HG03135 (cell line): ENCODE data around the gene HOXD8.
A peak's percentile ranks its signal among the peaks of the same experiment; 100 is the strongest.

Experiments
- ATAC-seq: cut with Tn5 transposase; IDR thresholded peaks from one replicate; pipeline ENCODE4 v1.9.1; 2021; ENCODE audit warnings: mild to moderate bottlenecking, moderate library complexity; ENCODE audit not compliant: unreplicated experiment

HOXD8 gene

DNA sequence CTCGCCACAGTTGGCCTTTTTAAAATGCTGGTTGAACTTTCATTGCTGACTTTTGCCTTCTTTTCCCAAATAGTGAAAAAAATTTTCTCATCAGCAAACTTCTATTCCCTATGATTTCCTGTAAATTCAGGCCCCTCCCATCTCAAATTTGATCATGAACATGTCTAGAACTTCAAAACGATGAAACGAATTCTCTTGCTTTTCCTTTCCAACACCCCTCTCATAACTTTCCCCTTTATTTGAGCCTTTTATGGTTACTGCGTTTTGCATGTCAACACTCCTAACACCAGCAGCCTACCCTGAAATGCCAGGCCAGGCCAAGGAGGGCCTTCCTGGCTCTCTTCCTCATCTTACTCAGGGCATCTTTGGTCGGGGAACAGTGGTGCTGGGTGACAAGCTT lies 38.6 kb upstream of the HOXD8 start:
- ATAC-seq = no peak

DNA sequence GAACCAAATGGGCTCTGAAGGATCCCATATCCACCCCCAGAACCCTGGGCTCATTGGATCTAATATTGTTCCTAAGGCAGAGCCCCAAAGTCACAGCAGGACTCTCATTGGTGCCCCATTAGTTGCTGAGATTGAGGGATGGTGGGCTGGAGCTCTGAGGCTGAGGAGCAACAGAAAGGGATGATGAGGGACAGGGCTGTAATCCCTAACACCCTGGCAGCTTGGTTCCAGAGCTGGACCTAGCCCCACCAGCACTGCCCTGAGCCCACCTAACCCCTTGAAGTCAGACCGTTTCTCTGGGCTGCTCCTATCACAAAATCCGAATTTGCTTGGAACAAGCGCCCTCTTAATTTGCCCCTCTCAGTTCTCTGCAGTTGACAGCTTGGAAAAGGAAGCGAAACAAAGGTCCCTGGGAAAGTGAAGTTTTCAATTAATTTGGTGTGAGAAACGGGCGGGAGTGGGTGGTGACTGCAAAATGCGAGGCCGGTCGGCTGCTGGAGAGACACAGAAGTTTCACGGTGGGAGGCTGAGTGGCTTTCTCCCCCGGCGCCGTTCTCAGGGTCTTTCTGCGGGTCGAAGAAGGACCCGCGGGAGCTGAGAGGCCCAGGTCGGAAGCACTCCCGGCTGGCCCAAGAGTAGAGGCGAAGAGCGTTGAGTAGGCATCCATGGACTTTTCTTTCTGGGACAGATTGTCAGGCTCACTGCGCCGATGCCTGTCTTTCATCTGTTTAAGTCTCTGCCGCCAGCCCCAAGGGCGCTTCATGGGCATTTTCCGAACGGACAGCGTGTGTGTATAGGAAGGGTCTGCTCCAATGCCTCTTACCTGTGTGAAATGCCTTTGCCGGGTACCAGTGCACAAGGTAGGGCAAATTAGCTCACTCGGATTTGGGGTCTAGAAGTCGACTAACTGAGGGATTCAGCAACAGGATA lies 37.9 kb upstream of the HOXD8 start:
- ATAC-seq = no peak

DNA sequence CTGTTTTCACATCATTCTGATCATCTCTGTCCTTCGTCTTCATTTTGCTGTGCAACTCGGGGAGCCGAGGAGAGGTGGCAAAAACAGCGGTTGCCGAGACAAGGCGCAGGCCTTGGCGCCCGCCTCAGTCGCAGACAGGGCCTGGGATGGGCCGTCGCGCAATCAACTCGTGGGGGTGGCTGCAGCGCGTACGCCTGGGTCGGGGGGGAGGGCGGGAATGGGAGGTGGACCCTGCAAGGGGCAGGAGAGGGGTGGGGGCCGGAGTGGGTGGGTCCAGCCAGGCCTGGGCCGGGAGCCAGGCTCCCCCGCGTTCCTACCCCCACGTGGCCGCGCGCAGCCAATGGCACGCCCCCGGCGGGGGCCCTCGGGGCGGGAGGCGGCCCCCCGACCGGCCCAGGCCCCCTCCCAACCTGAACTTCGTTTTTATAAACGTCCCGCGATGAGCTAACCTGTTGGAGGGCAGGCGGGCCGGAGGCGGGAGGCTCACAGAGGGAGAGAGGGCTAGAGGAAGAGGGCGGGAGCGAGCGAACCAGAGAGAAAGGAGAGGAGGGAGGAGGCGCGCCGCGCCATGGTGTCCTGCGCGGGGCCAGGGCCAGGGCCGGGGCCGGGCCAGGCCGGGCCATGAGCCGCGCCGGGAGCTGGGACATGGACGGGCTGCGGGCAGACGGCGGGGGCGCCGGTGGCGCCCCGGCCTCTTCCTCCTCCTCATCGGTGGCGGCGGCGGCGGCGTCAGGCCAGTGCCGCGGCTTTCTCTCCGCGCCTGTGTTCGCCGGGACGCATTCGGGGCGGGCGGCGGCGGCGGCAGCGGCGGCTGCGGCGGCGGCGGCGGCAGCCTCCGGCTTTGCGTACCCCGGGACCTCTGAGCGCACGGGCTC lies 37.0 kb upstream of the HOXD8 start, which contains the start of gene HOXD13:
Gene HOXD13, plus strand, starts transcription at position 452 of the 875 bp plus-strand sequence. Its CDS starts 170 bp downstream, at position 622.
- no peak for ATAC-seq

DNA sequence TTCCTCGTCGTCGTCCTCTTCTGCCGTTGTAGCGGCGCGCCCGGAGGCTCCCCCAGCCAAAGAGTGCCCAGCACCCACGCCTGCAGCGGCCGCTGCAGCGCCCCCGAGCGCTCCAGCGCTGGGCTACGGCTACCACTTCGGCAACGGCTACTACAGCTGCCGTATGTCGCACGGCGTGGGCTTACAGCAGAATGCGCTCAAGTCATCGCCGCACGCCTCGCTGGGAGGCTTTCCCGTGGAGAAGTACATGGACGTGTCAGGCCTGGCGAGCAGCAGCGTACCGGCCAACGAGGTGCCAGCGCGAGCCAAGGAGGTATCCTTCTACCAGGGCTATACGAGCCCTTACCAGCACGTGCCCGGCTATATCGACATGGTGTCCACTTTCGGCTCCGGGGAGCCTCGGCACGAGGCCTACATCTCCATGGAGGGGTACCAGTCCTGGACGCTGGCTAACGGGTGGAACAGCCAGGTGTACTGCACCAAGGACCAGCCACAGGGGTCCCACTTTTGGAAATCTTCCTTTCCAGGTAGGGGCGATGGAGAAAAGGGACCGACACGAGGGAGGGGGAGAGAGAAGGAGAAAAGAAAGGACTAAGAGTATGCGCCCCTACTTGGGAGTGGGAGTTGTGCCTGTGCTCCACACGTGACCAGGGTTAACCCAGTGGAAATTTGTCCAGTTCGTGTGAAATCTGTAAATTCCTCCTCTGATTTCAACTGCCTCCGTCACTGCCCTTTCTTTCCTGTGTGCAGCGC lies 36.2 kb upstream of the HOXD8 start:
- ATAC-seq = no peak

DNA sequence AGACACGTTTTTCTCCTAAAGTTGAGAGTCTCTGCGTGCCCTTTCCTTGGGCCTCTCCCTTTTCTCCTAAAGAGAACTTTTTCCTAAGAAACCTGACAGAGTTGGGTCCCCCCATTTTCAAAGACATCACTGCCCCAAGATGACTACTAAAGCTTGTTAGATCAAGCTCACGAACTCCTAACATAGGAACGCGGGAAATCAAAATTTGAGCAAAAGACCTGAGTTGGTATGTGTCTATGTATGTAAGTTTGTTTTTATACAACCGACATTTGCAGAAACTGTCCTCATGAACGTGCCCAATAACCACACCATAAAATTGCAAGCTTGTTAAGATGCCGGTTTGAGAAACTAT lies 35.6 kb upstream of the HOXD8 start:
- no peak for ATAC-seq

DNA sequence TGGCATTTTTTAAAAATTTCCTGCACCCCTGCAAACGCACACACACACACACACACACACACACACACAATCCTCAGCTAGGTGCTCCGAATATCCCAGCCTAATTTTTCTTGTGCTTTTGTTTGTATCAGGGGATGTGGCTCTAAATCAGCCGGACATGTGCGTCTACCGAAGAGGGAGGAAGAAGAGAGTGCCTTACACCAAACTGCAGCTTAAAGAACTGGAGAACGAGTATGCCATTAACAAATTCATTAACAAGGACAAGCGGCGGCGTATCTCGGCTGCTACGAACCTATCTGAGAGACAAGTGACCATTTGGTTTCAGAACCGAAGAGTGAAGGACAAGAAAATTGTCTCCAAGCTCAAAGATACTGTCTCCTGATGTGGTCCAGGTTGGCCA lies 35.2 kb upstream of the HOXD8 start:
- ATAC-seq = no peak

DNA sequence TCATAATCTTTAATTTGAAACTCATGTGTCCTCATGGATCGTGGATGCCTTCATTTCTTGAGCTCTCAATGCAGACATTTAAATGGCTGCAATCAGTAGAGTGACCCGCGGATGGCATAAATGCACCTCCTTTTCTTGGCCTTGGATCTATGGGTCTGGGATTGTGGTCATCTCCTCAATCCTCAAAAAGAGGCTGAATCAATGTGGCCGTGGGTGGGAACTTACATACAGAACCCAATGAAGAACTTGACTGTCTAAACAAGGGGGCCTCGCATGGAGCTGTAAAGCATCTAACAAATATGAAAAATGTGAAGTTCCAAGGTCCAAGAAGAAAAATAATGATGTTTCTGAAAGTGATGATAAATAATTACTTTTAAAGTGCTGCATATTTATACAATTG lies 34.1 kb upstream of the HOXD8 start:
- ATAC-seq = no peak

DNA sequence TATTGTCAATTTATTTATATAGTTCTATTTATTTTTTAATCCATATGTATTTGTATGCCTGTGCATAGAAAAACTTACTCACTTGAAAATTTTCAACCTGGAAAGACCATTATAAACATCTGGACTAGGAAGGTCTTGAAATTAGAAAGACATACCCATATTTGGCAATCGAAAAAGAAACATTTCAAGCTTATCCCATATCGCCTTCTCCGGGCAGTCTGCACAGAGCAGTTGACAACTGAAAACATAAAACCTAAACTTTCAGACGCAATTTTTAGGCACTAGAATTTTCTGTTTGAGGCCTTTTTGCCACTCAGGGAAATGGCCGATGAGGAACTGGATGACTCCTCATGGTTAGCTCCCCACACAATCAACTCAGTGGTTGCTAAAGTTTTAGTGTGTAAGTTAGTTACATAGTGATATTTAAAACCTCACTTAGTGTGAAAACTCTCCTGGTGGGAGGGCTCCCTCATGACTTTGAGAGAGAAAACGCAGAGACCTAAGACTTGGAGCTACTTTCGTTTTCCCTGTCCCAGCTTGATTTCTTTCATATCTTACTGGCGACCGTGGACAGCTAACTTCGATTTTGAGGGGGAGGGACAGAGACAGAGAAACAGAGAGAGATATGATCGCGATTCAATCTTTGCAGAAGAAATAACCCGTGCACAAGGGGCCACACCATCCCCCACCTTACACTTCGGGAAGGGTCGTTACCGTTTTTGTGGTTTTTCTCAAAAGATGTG lies 33.1 kb upstream of the HOXD8 start:
- no peak for ATAC-seq

DNA sequence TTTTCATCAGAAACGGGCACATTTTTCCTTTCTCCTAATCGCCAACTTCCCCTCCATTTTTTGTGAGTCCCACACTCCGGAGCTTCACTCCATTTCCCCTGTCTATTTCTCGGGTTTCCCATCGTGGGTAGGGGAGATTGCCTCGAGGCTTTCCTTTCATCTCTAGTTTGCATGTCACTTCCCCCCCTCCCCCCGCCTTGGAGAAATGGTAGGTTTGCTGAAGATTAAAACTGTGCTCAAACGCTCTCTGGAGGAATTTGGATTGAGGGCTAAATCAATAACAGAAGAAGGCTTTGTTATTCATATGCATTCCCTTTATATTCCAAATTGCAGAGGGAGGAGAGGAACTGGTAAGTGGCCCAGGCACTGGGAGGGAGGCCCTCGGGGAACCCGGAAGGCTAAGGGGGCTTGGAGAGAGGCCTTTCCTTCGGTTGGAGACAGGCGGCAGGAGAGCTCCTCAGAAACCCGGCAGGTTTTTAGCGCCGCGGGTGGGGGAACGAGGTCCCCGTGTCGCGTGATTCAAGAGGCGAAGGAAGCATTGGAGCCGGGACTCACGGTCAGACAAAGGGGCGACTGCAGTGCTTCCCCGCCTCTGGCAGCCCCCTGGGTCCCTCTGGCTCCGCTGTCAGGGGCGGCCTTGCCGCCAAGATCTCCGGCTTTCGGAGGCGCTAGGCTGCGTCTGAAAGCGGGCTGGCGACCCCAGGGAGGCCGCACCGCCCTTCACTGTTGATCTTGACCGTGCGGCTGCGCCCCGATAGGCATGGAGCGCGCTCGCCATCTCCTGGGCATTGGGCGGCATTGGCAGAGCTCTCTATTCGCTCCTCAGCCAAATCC lies 32.3 kb upstream of the HOXD8 start:
- ATAC-seq = peak; percentile 75

DNA sequence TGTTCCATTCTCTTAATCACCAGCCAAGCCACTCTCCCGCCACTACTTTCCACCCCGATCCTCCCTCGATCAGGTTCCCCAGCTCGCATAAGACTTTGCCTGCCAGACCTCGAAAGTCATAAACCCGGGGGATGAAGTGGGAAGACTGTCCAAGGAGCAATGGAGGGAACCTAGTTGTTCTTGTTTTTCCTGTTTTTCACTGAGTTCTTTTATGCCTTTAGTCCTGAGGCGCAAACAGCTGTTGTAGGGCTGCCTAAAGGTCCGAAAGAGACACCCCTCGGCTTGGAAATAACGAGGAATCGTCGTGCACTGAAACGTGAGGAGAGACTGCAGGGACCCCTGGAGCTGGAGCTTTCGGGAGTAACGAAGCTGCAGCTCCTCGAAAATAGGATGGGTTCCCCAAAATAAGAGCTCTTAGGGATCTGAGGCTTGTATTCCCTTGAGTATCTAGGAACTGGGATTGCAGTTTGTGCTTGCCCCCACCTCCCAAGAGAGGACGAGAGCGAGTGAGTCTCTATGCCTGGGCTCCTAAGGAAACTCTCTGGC lies 31.6 kb upstream of the HOXD8 start:
- ATAC-seq = no peak

DNA sequence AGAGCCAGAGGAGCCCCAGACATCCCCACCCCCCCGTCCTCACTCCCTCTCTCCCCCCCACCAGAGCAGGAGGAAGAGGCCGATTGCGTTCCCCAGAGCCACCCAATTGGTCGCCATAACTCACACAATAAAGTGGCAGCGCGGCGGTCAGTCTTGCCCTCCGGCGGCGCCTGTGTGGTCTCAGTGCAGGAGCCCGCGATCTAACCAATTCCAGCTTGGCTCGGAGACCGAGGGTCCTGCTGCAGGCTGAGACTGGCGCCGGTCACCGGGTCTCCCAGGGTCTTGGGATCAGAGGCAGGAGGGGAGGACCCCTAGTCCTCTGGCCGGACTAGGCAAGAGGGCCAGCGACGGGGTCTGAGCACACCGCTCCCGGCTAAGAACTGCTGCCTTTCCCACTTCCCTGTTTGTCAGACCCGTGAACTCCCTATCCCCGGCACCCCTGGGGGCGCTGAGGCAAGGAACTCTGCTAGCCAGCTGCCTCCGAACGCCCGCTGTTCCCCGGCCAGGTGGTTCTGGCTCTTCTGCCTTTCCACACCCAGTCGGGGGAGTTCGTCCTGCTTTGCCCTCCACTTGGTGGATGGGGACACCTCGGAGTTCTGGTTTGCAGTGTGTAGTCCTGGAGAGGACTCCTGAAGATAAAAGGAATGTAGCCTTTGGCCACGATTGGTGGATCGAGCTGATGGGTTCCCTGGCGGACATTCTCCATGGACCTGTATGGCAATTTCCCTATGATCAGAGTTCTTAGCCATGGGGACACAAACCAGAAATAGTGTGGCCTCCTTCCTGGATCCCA lies 30.9 kb upstream of the HOXD8 start:
- ATAC-seq = no peak

DNA sequence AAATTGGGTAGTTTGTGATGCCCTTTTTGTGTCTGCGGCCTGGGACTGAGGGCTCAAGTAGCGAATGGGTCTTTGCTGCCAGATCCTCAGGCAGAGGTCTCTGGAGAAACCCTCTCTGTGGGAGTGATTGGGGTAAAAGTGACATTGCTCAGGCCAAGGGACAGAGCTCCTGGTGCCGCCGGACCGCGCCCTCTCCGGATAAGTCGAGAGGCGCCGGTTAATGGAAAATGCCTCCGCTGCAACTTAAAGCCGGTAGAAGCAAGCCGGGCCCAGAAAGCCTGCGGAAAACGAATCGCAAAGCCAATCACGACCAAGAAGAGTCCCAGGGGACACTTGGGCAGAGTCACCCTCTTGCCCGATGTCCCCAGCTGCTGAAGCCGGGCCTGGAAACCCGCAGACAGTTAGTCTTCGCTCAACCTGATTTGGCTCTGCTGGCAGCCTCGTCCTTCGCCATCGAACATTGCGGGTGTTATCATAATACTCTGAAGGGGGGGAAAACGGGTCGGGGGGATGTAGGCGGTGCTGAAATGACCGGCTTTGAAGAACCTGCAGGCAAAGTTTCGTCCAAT lies 30.3 kb upstream of the HOXD8 start:
- no peak for ATAC-seq

DNA sequence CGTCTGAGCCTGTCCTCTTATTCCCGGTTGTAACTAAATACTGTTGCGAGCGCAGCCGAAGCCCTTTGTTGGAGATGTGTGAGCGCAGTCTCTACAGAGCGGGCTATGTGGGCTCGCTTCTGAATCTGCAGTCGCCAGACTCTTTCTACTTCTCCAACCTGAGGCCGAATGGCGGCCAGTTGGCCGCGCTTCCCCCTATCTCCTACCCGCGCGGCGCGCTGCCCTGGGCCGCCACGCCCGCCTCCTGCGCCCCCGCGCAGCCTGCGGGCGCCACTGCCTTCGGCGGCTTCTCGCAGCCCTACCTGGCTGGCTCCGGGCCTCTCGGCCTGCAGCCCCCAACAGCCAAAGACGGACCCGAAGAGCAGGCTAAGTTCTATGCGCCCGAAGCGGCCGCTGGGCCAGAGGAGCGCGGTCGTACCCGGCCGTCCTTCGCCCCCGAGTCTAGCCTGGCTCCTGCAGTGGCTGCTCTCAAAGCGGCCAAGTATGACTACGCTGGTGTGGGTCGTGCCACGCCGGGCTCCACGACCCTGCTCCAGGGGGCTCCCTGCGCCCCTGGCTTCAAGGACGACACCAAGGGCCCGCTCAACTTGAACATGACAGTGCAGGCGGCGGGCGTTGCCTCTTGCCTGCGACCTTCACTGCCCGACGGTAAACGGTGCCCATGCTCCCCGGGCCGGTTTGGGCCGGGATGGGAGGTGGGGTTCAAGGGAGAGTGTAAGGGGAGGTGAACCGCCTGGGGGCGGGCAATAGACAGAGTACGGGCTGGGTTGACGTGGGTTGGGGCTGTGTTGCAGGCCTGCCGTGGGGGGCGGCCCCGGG lies 29.6 kb upstream of the HOXD8 start, which contains the start of gene HOXD12:
Gene HOXD12, plus strand, starts transcription at position 68 of the 819 bp plus-strand sequence. Its CDS starts 7 bp downstream, at position 75.
- no peak for ATAC-seq

DNA sequence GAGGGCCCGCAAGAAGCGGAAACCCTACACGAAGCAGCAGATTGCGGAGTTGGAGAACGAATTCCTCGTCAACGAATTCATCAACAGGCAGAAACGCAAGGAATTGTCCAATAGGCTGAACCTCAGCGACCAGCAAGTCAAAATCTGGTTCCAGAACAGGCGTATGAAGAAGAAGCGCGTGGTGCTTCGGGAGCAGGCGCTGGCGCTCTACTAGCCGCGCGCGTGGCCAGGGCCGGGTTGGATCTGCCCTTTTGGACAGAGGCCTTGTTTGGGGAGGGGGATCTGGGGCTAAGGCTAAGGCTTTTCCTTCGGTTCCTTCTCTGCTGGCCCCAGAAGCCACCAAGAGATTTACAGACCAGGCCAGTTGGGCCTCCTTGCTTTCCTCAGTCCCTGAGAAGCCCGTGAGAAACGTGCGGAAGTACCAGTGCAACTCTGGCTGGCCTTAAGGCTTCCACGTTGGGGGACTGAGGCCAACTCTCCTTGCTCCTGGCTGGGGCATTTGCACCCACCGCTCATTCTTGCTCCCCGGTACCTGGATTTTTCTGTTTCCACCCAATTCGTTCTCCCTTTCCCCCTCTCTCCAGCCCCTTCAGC lies 28.9 kb upstream of the HOXD8 start:
- ATAC-seq = no peak

DNA sequence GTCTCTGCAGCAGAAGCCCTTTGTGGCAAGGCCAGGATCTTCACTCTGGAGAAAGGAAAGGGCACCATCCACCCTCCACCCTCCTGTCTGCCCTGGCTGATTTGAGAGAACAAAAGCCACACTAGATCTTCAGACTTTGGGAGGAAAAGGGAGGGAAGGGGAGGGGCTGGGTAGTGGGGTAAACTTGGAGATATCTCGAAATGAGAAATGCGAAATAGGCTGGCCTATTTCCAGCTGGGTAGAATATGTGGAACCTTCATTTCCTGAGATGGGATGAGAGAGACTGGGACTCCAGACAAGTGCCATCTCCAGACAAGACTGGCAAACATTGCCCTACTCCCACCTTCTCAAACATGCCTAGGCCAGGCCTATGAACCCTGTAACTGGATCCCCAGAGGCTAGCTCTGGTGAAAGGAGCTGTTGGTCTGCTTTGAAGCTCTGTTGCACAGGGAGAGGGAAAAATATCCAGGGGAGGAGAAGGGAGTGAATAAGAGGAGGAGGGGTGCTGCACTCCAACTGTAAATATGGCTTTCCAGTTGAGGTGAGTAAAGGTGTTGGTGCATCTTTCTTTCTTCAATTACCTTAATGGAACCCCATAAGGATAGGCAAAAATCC lies 28.2 kb upstream of the HOXD8 start:
- no peak for ATAC-seq

DNA sequence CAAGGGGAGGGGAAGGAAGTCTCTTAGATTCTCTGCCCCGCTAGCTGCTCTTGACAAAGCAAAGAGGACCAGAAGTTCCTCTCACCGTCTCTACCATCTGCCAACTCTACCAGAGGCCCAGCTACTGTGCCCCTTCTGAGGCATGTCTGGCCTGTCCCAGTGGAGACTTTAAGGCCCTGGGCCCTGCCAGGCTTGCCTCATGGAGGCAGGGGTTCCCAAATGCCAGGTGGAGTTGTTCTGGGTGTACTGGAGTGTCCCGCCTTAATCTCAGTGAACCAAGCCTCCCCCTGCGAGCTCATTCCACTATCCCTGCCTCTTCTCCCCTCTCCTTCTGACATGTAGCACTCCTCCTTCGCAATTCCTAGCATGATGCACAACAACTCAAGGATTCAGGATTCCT lies 27.7 kb upstream of the HOXD8 start:
- ATAC-seq = no peak
